HG03097 (cell line): ENCODE data around the gene ABCB9.
"Not testable (repeated sequence)": the region's sequence is repeated elsewhere in the genome, so short reads cannot be mapped to it uniquely, and the experiment has no call there.

ENCODE experiments used
- ATAC-seq: cut with Tn5 transposase; IDR thresholded peaks from one replicate; pipeline ENCODE4 v1.9.1; 2021; ENCODE audit not compliant: unreplicated experiment, low FRiP score

The ABCB9 gene

GRCh38 chr12:122903693-122904034 lies 62.6 kb downstream of the ABCB9 start:
- no peak for ATAC-seq

GRCh38 chr12:122902854-122903692 lies 63.2 kb downstream of the ABCB9 start:
- no peak for ATAC-seq

DNA sequence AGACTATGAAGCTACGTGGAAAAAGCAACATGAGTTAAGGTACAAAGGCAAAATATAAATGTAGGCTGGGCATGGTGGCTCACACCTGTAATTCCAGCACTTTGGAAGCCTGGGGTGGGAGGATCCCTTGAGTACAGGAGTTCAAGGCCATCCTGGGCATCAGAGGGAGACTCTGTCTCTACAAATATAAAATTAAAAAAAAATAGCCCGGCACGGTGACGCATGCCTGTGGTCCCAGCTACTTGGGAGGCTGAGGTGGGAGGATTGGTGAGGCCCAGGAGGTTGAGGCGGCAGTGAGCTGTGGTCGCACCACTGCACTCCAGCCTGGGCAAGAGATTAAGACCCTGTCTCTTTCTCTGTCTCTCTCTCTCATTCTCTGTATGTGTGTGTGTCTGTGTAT lies 66.4 kb downstream of the ABCB9 start:
- ATAC-seq = no peak

DNA sequence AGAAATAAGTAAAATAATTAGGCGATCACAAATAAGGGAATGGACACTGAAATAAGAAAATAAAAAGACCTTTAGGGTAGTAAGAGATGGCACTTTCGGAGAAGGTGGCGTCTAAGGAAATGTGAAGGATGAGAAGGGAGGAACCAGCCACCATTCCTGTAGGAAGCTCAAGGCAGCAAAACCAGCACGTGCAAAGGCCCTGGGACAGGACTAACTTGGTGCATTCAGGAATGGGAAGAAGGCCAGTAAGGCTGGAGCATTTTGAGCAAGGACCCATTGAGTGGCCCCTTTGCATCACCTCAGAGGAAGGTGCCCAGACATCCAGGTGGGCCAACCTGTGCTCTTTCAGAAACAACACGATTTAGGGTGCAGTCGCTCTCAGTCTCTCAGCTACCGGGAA lies 69.6 kb downstream of the ABCB9 start:
- no peak for ATAC-seq

DNA sequence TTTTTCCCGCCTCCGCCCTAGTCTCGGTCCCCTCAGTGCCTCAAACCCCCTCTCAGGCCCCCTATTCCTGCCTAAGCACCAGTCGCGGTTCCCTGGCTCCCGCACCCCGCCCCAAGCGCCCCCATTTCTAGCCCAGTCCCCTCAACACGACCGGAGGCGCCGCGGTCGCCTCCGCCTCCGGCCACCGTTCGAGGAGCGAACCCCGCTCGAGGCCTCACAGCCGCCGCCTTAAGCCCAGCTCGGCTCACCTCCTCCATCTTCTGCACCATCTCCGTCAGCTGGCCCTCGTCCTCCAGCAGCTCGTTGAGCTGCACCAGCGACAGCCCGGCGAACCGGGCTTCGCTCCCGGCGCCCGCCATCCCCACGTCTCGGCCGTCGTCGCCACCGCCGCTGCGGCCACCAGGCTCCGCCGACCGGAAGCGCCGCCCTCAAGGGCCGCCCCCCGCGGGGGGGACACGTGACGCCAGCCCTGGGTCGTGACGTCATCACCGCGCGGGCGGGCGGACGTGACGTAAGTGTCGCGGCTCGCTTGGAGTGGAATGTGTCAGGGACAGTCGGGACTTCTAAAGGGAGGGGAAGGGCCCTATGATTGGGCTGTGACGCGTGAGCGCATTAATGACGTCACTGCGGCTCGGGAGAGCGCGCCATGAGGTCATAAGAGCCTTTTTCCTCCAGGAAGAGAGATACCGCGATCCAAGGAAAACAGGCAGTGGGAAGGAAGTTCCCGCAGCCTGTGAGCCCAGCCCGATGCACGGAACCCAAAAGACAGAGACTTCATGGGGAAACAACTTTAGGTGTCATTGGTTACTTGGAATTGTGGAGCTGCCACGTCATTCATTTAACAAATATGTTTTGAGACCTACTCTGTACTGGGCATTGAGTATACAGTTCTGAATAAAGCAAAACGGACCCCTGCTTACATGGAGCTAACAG lies 70.3 kb downstream of the ABCB9 start, which contains the start of gene VPS37B:
VPS37B (minus strand) TSS at position 421 of the 933 bp plus-strand sequence; CDS start at position 359, 62 bp downstream.
- peak; percentile 36 for ATAC-seq

DNA sequence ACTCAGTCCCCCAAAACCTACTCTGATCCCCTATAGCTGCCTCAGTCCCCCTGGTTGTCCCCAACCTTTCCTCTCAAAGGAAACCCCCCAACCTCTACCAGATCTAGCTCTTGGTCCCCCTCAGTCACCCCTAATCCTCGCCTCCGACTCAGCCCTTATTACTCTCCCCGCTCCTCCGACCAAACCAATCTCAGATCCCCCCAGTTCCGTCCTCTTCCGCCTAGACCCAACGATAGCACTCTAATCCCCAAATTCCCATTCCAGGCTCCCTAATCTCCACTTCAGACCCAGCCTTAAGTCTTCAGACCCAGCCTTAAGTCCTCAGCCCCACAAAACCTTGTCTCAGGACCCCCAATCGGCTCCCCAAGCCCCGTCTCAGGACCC lies 71.0 kb downstream of the ABCB9 start:
- no peak for ATAC-seq

- ATAC-seq = no peak
These were observed 71.8 kb downstream of the ABCB9 start for GRCh38 chr12:122894193-122895121.

GRCh38 chr12:122893208-122894153 lies 72.8 kb downstream of the ABCB9 start:
- ATAC-seq = no peak

DNA sequence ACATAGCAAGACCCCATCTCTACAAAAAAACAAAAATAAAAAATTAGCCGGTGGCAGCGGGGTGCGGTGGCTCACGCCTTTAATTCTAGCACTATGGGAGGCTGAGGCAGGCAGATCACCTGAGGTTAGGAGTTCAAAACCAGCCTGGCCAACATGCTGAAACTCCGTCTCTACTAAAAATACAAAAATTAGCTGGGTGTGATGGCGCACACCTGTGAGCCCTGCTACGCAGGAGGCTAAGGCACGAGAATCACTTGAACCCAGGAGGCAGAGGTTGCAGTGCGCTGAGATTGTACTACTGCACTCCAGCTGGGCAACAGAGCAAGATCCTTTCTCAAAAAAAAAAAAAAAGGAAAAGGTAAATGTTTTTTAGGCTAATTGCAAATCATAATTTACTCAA lies 73.5 kb downstream of the ABCB9 start:
- not testable (repeated sequence) for ATAC-seq

- ATAC-seq = no peak
These were observed 74.4 kb downstream of the ABCB9 start for GRCh38 chr12:122891661-122892525.

DNA sequence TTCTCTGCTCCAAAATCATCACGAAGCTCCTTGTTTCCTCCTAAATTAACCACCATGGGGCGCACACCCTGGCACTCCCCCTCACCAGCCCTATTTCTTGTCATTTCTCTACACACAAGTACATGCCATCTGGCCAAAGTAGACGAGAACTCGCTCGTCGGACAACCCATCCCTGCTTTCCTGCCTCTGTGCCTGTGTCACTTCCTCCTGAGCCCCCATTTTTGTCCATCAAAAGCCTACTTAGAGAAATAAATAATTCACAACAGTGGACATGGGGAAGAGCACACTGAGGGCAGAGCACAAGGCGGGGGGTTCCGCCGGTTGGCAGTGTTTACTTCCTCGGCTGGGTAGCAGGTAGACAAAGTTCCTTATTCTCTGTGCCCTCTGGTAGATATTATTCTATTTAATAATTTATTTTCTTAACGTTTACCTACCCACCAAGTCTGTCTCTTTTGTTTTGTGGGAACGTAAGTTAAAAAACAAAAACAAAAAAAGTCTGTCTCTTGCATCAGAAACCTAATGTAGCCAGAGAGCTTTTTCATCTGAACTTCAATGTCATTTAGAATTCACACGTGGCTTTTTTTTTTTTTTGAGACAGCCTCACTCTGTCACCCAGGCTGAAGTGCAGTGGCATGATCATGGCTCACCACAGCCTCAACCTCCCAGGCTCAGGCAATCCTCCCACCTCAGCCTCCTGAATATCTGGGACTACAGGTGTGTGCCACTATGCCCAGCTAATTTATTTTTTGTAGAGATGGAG lies 76.3 kb downstream of the ABCB9 start:
- no peak for ATAC-seq

DNA sequence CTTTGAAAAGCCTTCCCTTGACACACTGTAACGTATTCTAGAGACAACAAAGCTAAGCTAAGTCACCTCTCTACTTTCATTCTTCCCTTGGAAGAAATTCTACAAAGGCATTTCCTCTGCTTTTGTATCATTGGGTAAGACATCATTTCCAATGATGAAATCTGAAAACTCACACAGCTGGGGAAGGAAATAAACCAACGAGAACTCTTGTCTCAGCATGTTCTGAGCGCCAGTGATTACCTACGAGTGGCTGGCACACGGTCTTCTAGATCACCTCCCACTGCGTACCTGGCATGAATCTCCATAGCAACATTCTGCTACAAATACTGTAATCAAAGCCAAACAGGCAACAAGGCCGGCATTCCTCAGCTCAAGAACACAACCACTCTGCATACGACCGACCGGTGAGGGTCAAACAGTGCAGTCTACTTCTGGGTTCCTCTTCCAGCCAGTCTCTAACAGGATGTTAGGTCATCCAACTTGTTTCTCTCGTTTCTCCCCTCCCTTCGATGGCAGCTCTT lies 78.0 kb downstream of the ABCB9 start:
- ATAC-seq = no peak

DNA sequence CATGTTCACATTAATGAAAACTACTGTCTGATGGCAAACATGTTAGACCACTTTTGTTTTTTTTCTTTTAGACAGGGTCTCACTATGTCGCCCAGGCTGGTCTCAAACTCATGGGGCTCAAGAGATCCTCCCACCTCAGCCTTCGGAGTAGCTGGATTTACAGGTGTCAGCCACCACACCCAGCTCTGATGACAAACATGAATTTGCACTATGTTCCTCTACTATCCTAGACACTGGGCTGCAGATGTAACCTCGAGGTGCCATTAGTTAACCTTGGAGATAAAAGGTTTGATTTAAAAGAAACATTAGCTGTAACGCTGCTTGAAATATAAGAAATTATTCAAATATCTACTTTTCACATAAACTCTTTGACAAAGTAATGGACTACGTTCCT lies 78.4 kb downstream of the ABCB9 start:
- peak; percentile 20 for ATAC-seq

DNA sequence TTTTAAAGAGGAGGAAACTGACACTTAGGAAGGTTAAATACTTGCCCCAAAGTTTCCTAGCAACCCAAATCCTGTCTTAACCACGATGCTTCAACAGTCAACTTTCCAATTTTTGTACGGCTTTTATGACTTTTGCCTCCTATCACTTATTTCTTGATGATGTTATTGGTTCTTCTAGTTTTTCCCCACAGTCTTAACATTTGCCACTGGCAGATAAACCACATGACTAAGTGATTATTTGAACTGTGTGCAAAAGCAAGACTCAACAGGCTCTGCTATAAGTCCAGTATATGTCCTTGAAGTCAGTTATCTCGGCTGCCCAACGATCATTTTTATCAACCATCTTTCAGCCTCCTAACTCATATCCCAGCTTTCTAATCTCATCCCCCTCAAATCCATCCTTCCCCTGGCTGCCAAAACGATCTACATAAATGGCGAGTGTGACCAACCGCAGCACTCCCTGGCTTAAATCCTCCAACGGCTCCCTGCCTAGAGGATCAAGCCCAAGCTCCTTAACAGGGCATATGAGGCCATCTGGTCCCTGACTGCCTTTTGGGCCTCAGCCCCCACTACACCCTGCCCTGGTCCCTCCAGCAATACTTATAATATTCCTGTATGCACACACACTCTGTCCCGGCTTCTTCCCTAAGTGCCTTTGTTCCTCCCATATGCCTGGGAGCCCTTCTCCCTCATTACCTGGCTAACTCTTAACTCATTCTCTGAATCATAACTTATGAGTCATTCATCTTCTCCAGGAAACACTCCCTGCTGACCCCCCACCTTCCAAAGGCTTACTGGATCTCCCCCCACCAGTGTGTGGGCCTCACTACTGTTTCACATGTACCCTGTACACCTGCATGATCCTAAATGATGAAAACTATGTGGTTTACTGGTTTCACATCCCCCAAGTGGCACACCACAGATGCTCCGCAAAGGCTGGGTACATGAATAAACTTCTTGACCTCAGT lies 79.1 kb downstream of the ABCB9 start:
- peak; percentile 58 for ATAC-seq

DNA sequence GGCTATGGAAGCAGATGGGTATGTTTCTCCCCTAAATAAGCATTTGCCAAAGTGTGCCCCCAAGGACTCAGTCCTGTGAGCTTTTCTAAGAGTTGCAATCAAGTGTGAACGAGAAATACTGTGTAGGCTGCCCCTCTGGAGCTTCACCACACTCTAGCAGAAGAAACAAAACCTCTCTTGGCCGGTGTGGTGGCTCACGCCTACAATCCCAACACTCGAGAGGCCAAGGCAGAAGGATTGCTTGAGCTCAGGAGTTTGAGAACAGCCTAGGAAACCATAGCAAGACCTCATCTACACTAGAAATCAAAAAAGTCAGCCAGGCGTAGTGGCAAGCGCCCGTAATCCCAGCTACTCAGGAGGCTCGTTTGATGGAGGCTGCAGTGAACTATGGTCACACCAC lies 80.1 kb downstream of the ABCB9 start:
- ATAC-seq = no peak

GRCh38 chr12:122884860-122885259 lies 81.4 kb downstream of the ABCB9 start:
- no peak for ATAC-seq
